ENCODE data around the gene MPDZ. TPM values are rescaled to one million over a fixed set of nuclear protein-coding genes. Genes with fewer than 3 reads are reported as not detected.
A peak's percentile ranks its signal among the peaks of the same experiment; 100 is the strongest.

Gene MPDZ
- total RNA-seq, 4 donors from 2014 or later: 52.9 to 84.6 (median 78.5) TPM

- Histone ChIP-seq H3K27me3 (no peaks in the 10 kb centered on the region), H3K27ac (no peak overlapping the region), H3K4me1 (no peaks in the 10 kb centered on the region), H3K4me3 (no peak overlapping the region), H3K36me3 (no peaks in the 10 kb centered on the region), H3K9me3 (no peaks in the 10 kb centered on the region)
- intact Hi-C loops (cut with DNase I; ENCODE audit: low total_unique reads): no loop called here
- TF ChIP-seq CTCF (IDR thresholded peaks at IDR 0.05) (no peak), POLR2A (IDR thresholded peaks at IDR 0.05) (no peak)
- DNase-seq: no peak
Observed at GRCh38 chr9:13095056-13095455, 184.4 kb downstream of the MPDZ start.

GRCh38 chr9:13090628-13091027 lies 188.9 kb downstream of the MPDZ start:
- peaks cover 0 to 4% of the 10 kb centered on the region in 2 donors for H3K4me1 ChIP-seq
- no peak for TF ChIP-seq POLR2A (IDR thresholded peaks at IDR 0.05)
- TF ChIP-seq CTCF (IDR thresholded peaks at IDR 0.05): no peak
- intact Hi-C loops (cut with DNase I; ENCODE audit: low total_unique reads): no loop called here
- no peaks in the 10 kb centered on the region for H3K27me3 ChIP-seq
- no peaks in the 10 kb centered on the region for H3K9me3 ChIP-seq
- no peak overlapping the region for H3K4me3 ChIP-seq
- DNase-seq: no peak
- no peak overlapping the region for H3K27ac ChIP-seq
- no peaks in the 10 kb centered on the region for H3K36me3 ChIP-seq

GRCh38 chr9:13089666-13090065 lies 189.8 kb downstream of the MPDZ start:
- DNase-seq: no peak
- no peak overlapping the region for H3K27ac ChIP-seq
- TF ChIP-seq POLR2A (IDR thresholded peaks at IDR 0.05) (no peak), CTCF (IDR thresholded peaks at IDR 0.05) (no peak)
- peaks cover 0 to 4% of the 10 kb centered on the region in 2 donors for H3K4me1 ChIP-seq
- intact Hi-C loops (cut with DNase I; ENCODE audit: low total_unique reads): no loop called here
- H3K27me3 ChIP-seq: no peaks in the 10 kb centered on the region
- H3K36me3 ChIP-seq: no peaks in the 10 kb centered on the region
- H3K9me3 ChIP-seq: no peaks in the 10 kb centered on the region
- no peak overlapping the region for H3K4me3 ChIP-seq

- H3K27me3 ChIP-seq: no peaks in the 10 kb centered on the region
- TF ChIP-seq CTCF (IDR thresholded peaks at IDR 0.05): peak; percentile 45 to 76 (median 59)
- TF ChIP-seq POLR2A (IDR thresholded peaks at IDR 0.05): no peak
- peaks cover 0 to 4% of the 10 kb centered on the region in 2 donors for H3K4me1 ChIP-seq
- H3K27ac ChIP-seq: no peak overlapping the region
- no peak overlapping the region for H3K4me3 ChIP-seq
- DNase-seq: no peak
- H3K36me3 ChIP-seq: no peaks in the 10 kb centered on the region
- intact Hi-C loops (cut with DNase I; ENCODE audit: low total_unique reads): no loop called here
- no peaks in the 10 kb centered on the region for H3K9me3 ChIP-seq
Observed at GRCh38 chr9:13088720-13089427, 190.6 kb downstream of the MPDZ start.

- H3K4me3 ChIP-seq: no peak overlapping the region
- no peaks in the 10 kb centered on the region for H3K9me3 ChIP-seq
- intact Hi-C loops (cut with DNase I; ENCODE audit: low total_unique reads): no loop called here
- no peaks in the 10 kb centered on the region for H3K27me3 ChIP-seq
- TF ChIP-seq POLR2A (IDR thresholded peaks at IDR 0.05) (no peak), CTCF (IDR thresholded peaks at IDR 0.05) (no peak)
- no peak for DNase-seq
- H3K36me3 ChIP-seq: no peaks in the 10 kb centered on the region
- peaks cover 0 to 4% of the 10 kb centered on the region in 2 donors for H3K4me1 ChIP-seq
- H3K27ac ChIP-seq: no peak overlapping the region
Observed at GRCh38 chr9:13083963-13084528, 195.4 kb downstream of the MPDZ start.
